ENCODE results near the gene ENG.

- no peak for TF ChIP-seq ZNF366 (tag by site-specific recombination; conservative IDR thresholded peaks at IDR 0.05)
- TF ChIP-seq, protein P1, sequence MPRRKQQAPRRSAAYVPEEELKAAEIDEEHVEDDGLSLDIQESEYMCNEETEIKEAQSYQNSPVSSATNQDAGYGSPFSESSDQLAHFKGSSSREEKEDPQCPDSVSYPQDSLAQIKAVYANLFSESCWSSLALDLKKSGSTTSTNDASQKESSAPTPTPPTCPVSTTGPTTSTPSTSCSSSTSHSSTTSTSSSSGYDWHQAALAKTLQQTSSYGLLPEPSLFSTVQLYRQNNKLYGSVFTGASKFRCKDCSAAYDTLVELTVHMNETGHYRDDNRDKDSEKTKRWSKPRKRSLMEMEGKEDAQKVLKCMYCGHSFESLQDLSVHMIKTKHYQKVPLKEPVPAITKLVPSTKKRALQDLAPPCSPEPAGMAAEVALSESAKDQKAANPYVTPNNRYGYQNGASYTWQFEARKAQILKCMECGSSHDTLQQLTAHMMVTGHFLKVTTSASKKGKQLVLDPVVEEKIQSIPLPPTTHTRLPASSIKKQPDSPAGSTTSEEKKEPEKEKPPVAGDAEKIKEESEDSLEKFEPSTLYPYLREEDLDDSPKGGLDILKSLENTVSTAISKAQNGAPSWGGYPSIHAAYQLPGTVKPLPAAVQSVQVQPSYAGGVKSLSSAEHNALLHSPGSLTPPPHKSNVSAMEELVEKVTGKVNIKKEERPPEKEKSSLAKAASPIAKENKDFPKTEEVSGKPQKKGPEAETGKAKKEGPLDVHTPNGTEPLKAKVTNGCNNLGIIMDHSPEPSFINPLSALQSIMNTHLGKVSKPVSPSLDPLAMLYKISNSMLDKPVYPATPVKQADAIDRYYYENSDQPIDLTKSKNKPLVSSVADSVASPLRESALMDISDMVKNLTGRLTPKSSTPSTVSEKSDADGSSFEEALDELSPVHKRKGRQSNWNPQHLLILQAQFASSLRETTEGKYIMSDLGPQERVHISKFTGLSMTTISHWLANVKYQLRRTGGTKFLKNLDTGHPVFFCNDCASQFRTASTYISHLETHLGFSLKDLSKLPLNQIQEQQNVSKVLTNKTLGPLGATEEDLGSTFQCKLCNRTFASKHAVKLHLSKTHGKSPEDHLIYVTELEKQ (tag by site-specific recombination; IDR thresholded peaks at IDR 0.05; ENCODE audit: borderline replicate concordance): no peak
- TF ChIP-seq ZNF558 (tag by site-specific recombination; IDR thresholded peaks at IDR 0.05): no peak
- TF ChIP-seq ZNF274 (IDR thresholded peaks at IDR 0.05; ENCODE audit: low read length): no peak
- TF ChIP-seq ZNF274 (tag by site-specific recombination; IDR thresholded peaks at IDR 0.05; ENCODE audit: borderline replicate concordance): no peak
- TF ChIP-seq, protein P2, sequence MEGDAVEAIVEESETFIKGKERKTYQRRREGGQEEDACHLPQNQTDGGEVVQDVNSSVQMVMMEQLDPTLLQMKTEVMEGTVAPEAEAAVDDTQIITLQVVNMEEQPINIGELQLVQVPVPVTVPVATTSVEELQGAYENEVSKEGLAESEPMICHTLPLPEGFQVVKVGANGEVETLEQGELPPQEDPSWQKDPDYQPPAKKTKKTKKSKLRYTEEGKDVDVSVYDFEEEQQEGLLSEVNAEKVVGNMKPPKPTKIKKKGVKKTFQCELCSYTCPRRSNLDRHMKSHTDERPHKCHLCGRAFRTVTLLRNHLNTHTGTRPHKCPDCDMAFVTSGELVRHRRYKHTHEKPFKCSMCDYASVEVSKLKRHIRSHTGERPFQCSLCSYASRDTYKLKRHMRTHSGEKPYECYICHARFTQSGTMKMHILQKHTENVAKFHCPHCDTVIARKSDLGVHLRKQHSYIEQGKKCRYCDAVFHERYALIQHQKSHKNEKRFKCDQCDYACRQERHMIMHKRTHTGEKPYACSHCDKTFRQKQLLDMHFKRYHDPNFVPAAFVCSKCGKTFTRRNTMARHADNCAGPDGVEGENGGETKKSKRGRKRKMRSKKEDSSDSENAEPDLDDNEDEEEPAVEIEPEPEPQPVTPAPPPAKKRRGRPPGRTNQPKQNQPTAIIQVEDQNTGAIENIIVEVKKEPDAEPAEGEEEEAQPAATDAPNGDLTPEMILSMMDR (tag by site-specific recombination; IDR thresholded peaks at IDR 0.05): no peak
Observed at GRCh38 chr9:127818574-127818973, 35.9 kb downstream of the ENG start.

Measured in HEK293 (cell line).